CD14-positive monocyte (primary cell): ENCODE measurements around the gene SNCAIP. TPM values are rescaled to one million over a fixed set of nuclear protein-coding genes. Genes with fewer than 3 reads are reported as not detected.

ENCODE experiments used
- DNase-seq, 3 donors: peaks; one replicate each; pipeline ENCODE4 v3.0.0-alpha.2; 2011 to 2022
- H2AFZ ChIP-seq: 2 replicates; pipeline ENCODE4 v1.6.0; 2012; ENCODE audit warnings: mild to moderate bottlenecking, low read depth, low read length, inconsistent platforms; ENCODE audit not compliant: insufficient read depth, poor library complexity, severe bottlenecking
- H3K27ac ChIP-seq, 2 donors: 1 replicate in 1 of 2; 2 replicates in 1 of 2; pipeline ENCODE4 v1.5.1; 2012 to 2013; ENCODE audit warnings: low read length in 2 of 2, control low read depth in 1 of 2, inconsistent platforms in 1 of 2, low read depth in 1 of 2, mild to moderate bottlenecking in 1 of 2
- H3K27me3 ChIP-seq, 2 donors: one replicate each; pipeline versions ENCODE4 v1.6.0 to v1.6.1; 2011 to 2013; ENCODE audit warnings: low read length in 2 of 2; ENCODE audit not compliant: control insufficient read depth in 2 of 2, insufficient read depth in 2 of 2
- H3K36me3 ChIP-seq, 2 donors: replicated peaks in 1 of 2; 1 replicate in 1 of 2; 2 replicates in 1 of 2; pipeline versions ENCODE4 v1.5.1 to v1.6.1; 2012 to 2013; ENCODE audit warnings: low read length in 2 of 2, control low read depth in 1 of 2, inconsistent platforms in 1 of 2, mild to moderate bottlenecking in 1 of 2; ENCODE audit not compliant: insufficient read depth in 2 of 2, control insufficient read depth in 1 of 2
- H3K4me1 ChIP-seq, 2 donors: 1 replicate in 1 of 2; 2 replicates in 1 of 2; pipeline versions ENCODE4 v1.5.1 to v1.6.1; 2012 to 2013; ENCODE audit warnings: low read length in 2 of 2, control low read depth in 1 of 2, inconsistent platforms in 1 of 2, mild to moderate bottlenecking in 1 of 2, moderate library complexity in 1 of 2; ENCODE audit not compliant: insufficient read depth in 2 of 2, control insufficient read depth in 1 of 2
- H3K4me2 ChIP-seq: replicated peaks from 2 replicates; pipeline ENCODE3; 2012; ENCODE audit warnings: low read length, moderate library complexity, mild to moderate bottlenecking; ENCODE audit not compliant: poor library complexity, severe bottlenecking; ENCODE audit errors: extremely low read depth
- H3K4me3 ChIP-seq, 3 experiments: fragments of 200-600 bp in 1 of 3; sonication (generic) in 1 of 3; replicated peaks in 1 of 3; 1 replicate in 2 of 3; 2 replicates in 1 of 3; pipeline ENCODE4 v1.5.1; 2011 to 2013; ENCODE audit warnings: low read length in 3 of 3, mild to moderate bottlenecking in 3 of 3, control low read depth in 2 of 3, low read depth in 2 of 3, inconsistent platforms in 1 of 3, moderate library complexity in 1 of 3
- H3K79me2 ChIP-seq: 2 replicates; pipeline ENCODE4 v1.6.0; 2012; ENCODE audit warnings: mild to moderate bottlenecking, control low read depth, inconsistent platforms, low read length, moderate library complexity; ENCODE audit not compliant: insufficient read depth
- H3K9ac ChIP-seq: 2 replicates; pipeline ENCODE4 v1.6.0; 2017; ENCODE audit warnings: low read length, mild to moderate bottlenecking; ENCODE audit not compliant: insufficient read depth, poor library complexity, severe bottlenecking
- H3K9me3 ChIP-seq, 2 donors: replicated peaks in 1 of 2; 1 replicate in 1 of 2; 2 replicates in 1 of 2; pipeline versions ENCODE4 v1.5.1 to v1.6.1; 2012 to 2013; ENCODE audit warnings: low read length in 2 of 2, control low read depth in 1 of 2; ENCODE audit not compliant: control insufficient read depth in 1 of 2, insufficient read depth in 1 of 2
- H4K20me1 ChIP-seq: 2 replicates; pipeline ENCODE4 v1.6.0; 2012; ENCODE audit warnings: mild to moderate bottlenecking, low read length, control low read depth, moderate library complexity; ENCODE audit not compliant: insufficient read depth
- H3K27ac Mint-ChIP-seq, 7 donors: one replicate each; pipeline ENCODE4 v1.8.0; 2020; ENCODE audit warnings: mild to moderate bottlenecking in 7 of 7, mixed read lengths in 7 of 7, moderate library complexity in 6 of 7, inconsistent platforms in 2 of 7
- H3K27me3 Mint-ChIP-seq, 3 donors: one replicate each; pipeline ENCODE4 v1.8.0; 2021 to 2022; ENCODE audit warnings: low read depth in 3 of 3, mild to moderate bottlenecking in 3 of 3, mixed read lengths in 3 of 3, moderate library complexity in 3 of 3, inconsistent platforms in 1 of 3
- H3K36me3 Mint-ChIP-seq, 2 donors: one replicate each; pipeline ENCODE4 v1.8.0; 2020; ENCODE audit warnings: mixed read lengths in 2 of 2, inconsistent platforms in 1 of 2, mild to moderate bottlenecking in 1 of 2
- H3K4me1 Mint-ChIP-seq: one replicate; pipeline ENCODE4 v1.8.0; 2020; ENCODE audit warnings: mild to moderate bottlenecking, mixed read lengths
- H3K4me3 Mint-ChIP-seq, 2 donors: one replicate each; pipeline ENCODE4 v1.8.0; 2020; ENCODE audit warnings: mild to moderate bottlenecking in 2 of 2, mixed read lengths in 2 of 2, moderate library complexity in 1 of 2
- H3K9me3 Mint-ChIP-seq, 7 donors: one replicate each; pipeline ENCODE4 v1.8.0; 2020 to 2022; ENCODE audit warnings: mixed read lengths in 7 of 7, mild to moderate bottlenecking in 6 of 7, moderate library complexity in 6 of 7, inconsistent platforms in 2 of 7
- WGBS: methylation state at CpG from one replicate; pipeline ENCODE4 v1.1.5; 2013; ENCODE audit warnings: missing lambda C conversion rate; ENCODE audit not compliant: insufficient coverage; 5-methylcytosine and 5-hydroxymethylcytosine counted together
- intact Hi-C, 2 donors: fragments of 100-400 bp; cut with micrococcal nuclease; formaldehyde crosslinking; loops; one replicate each; pipeline versions ENCODE4 v1.15.0 to v1.15.1; 2023
- polyA plus RNA-seq, 3 donors: library from polyadenylated mRNA; depleted of rRNA in 1 of 3; unstranded in 2 of 3; stranded (reverse) in 1 of 3; fragments of 300-500 nt in 2 of 3; fragments of >200 nt in 1 of 3; fragmentation: Illumina TruSeq in 2 of 3; gene quantifications; 1 replicate in 2 of 3; 2 replicates in 1 of 3; pipeline ENCODE4 v1.2.3, GENCODE V29; 2012 to 2021
- TF ChIP-seq, protein P1 (sequence below): fragments of 200-600 bp; IDR thresholded peaks from one replicate; pipeline ENCODE4 v1.8.0; 2022; ENCODE audit warnings: antibody characterized with exemption, mild to moderate bottlenecking

The SNCAIP gene
- polyA plus RNA-seq, 3 donors = not detected

DNA sequence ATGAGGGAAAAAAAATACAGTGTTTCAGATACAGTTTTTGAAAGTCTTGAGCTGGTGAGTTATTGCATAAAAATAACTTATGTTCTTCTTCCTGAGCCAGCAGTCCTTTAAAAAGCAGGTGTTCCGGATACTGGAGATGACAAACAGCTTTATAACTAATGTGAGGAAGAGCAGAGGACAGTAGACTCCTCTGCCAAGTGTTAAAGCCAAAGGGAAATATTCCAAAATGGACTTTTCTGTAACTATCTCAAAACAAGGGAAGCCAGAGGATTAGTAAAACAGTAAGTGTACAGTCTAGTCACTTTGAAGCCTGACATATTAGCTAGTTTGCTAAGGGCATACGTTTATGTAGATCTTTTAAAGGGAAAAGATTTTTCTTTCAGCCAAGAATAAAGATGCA is 11.0 kb upstream of the SNCAIP start:
- H2AFZ ChIP-seq = no peak overlapping the region
- no peaks in the 10 kb centered on the region for H4K20me1 ChIP-seq
- Mint-ChIP-seq H3K27me3 (peaks cover 0 to 4% (median 4%) of the 10 kb centered on the region in 3 donors), H3K4me3 (no peak overlapping the region), H3K9me3 (peaks cover 0 to 3% (median 0%) of the 10 kb centered on the region in 7 donors), H3K36me3 (no peaks in the 10 kb centered on the region), H3K4me1 (no peaks in the 10 kb centered on the region), H3K27ac (no peak overlapping the region)
- WGBS = no CpG with 5 or more reads among the region's 2 CpGs
- H3K27ac ChIP-seq = no peak overlapping the region
- H3K36me3 ChIP-seq = no peaks in the 10 kb centered on the region
- no peaks in the 10 kb centered on the region for H3K79me2 ChIP-seq
- H3K4me3 ChIP-seq = no peak overlapping the region
- intact Hi-C loops = no loop called here
- H3K27me3 ChIP-seq = no peaks in the 10 kb centered on the region
- H3K4me2 ChIP-seq = no peak overlapping the region
- H3K9ac ChIP-seq = no peak overlapping the region
- TF ChIP-seq, protein P1, sequence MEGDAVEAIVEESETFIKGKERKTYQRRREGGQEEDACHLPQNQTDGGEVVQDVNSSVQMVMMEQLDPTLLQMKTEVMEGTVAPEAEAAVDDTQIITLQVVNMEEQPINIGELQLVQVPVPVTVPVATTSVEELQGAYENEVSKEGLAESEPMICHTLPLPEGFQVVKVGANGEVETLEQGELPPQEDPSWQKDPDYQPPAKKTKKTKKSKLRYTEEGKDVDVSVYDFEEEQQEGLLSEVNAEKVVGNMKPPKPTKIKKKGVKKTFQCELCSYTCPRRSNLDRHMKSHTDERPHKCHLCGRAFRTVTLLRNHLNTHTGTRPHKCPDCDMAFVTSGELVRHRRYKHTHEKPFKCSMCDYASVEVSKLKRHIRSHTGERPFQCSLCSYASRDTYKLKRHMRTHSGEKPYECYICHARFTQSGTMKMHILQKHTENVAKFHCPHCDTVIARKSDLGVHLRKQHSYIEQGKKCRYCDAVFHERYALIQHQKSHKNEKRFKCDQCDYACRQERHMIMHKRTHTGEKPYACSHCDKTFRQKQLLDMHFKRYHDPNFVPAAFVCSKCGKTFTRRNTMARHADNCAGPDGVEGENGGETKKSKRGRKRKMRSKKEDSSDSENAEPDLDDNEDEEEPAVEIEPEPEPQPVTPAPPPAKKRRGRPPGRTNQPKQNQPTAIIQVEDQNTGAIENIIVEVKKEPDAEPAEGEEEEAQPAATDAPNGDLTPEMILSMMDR = no peak
- H3K9me3 ChIP-seq = no peaks in the 10 kb centered on the region
- no peak for DNase-seq
- no peaks in the 10 kb centered on the region for H3K4me1 ChIP-seq

GRCh38 chr5:122304471-122305215 is 7.4 kb upstream of the SNCAIP start:
- no peaks in the 10 kb centered on the region for H3K9me3 ChIP-seq
- H3K4me2 ChIP-seq = no peak overlapping the region
- peaks cover 5 to 9% of the 10 kb centered on the region in 2 donors for H3K27me3 ChIP-seq
- Mint-ChIP-seq H3K4me3 (no peak overlapping the region), H3K9me3 (peaks cover 0 to 4% (median 2%) of the 10 kb centered on the region in 7 donors), H3K27ac (no peak overlapping the region), H3K27me3 (peaks cover 5 to 12% (median 9%) of the 10 kb centered on the region in 3 donors), H3K36me3 (no peaks in the 10 kb centered on the region), H3K4me1 (no peaks in the 10 kb centered on the region)
- no peaks in the 10 kb centered on the region for H4K20me1 ChIP-seq
- no peak overlapping the region for H3K27ac ChIP-seq
- WGBS = no CpG with 5 or more reads among the region's 2 CpGs
- H3K9ac ChIP-seq = no peak overlapping the region
- intact Hi-C loops = no loop called here
- no peak overlapping the region for H3K4me3 ChIP-seq
- no peak overlapping the region for H2AFZ ChIP-seq
- H3K79me2 ChIP-seq = no peaks in the 10 kb centered on the region
- H3K4me1 ChIP-seq = no peaks in the 10 kb centered on the region
- TF ChIP-seq, protein P1 = no peak
- H3K36me3 ChIP-seq = no peaks in the 10 kb centered on the region
- no peak for DNase-seq
